H1 (cell line): ENCODE results near the gene IQSEC3. TPM values are rescaled to one million over a fixed set of nuclear protein-coding genes. Genes with fewer than 3 reads are reported as not detected.
"Not testable (repeated sequence)": the region's sequence is repeated elsewhere in the genome, so short reads cannot be mapped to it uniquely, and the experiment has no call there.

Experiments used
- CTCF ChIA-PET: fragments of 300-600 bp; sonication (Branson Sonifier 250); formaldehyde crosslinking; loops from one replicate; lab custom pipeline; 2021; ENCODE audit not compliant: partially characterized antibody; lab: Charles Lee
- POLR2A ChIA-PET: fragments of 300-600 bp; sonication (Branson Sonifier 250); formaldehyde crosslinking; loops from one replicate; lab custom pipeline; 2021; ENCODE audit warnings: inconsistent platforms; ENCODE audit not compliant: partially characterized antibody; lab: Charles Lee
- DNase-seq, 2 experiments: peaks; one replicate each; pipeline versions ENCODE4 v3.0.0 to v3.0.0-alpha.2; 2010 to 2022; ENCODE audit warnings: low spot score in 2 of 2, low read depth in 1 of 2, mixed read lengths in 1 of 2
- FAIRE-seq: peaks from 2 replicates; lab custom pipeline; 2011; peaks lifted over from hg19 to GRCh38; lab: Jason Lieb, UNC
- H2AFZ ChIP-seq: 2 replicates; pipeline ENCODE4 v1.8.1; 2012; ENCODE audit warnings: low read length, inconsistent platforms
- H2AK5ac ChIP-seq: 2 replicates; pipeline ENCODE4 v1.6.1; 2013; ENCODE audit warnings: low read depth, low read length
- H2BK120ac ChIP-seq: replicated peaks from 2 replicates; pipeline ENCODE3; 2013; ENCODE audit warnings: low read depth, low read length, inconsistent platforms
- H2BK12ac ChIP-seq: 2 replicates; pipeline ENCODE4 v1.6.1; 2013; ENCODE audit warnings: low read depth, low read length
- H2BK15ac ChIP-seq: 2 replicates; pipeline ENCODE4 v1.6.1; 2013; ENCODE audit warnings: low read length
- H2BK20ac ChIP-seq: 2 replicates; pipeline ENCODE4 v1.6.1; 2013; ENCODE audit warnings: low read length
- H2BK5ac ChIP-seq: 2 replicates; pipeline ENCODE4 v1.6.1; 2013; ENCODE audit warnings: low read depth, low read length
- H3K14ac ChIP-seq: 2 replicates; pipeline ENCODE4 v1.6.1; 2013; ENCODE audit warnings: inconsistent platforms; ENCODE audit not compliant: insufficient read length
- H3K18ac ChIP-seq: 2 replicates; pipeline ENCODE4 v1.6.1; 2013; ENCODE audit warnings: low read length; ENCODE audit errors: extremely low read depth
- H3K23ac ChIP-seq: 2 replicates; pipeline ENCODE4 v1.6.1; 2013; ENCODE audit warnings: inconsistent platforms; ENCODE audit not compliant: insufficient read length
- H3K23me2 ChIP-seq: 2 replicates; pipeline ENCODE4 v1.6.1; 2013; ENCODE audit warnings: low read depth, low read length
- H3K27ac ChIP-seq: 2 replicates; pipeline ENCODE4 v1.6.1; 2011; ENCODE audit warnings: low read depth, low read length, inconsistent platforms
- H3K27me3 ChIP-seq, 4 experiments: replicated peaks in 1 of 4; 1 replicate in 1 of 4; 2 replicates in 3 of 4; pipeline versions ENCODE4 v1.6.1 to v1.8.1; 2011 to 2013; ENCODE audit warnings: low read length in 3 of 4, mild to moderate bottlenecking in 3 of 4, inconsistent platforms in 2 of 4, mixed read lengths in 2 of 4, moderate library complexity in 1 of 4; ENCODE audit not compliant: control insufficient read depth in 3 of 4, insufficient read depth in 3 of 4; ENCODE audit errors: extremely low read depth in 1 of 4
- H3K36me3 ChIP-seq, 4 experiments: 2 replicates each; pipeline versions ENCODE4 v1.6.1 to v1.8.1; 2011 to 2013; ENCODE audit warnings: mild to moderate bottlenecking in 4 of 4, low read length in 3 of 4, moderate library complexity in 2 of 4, control low read depth in 1 of 4, inconsistent platforms in 1 of 4; ENCODE audit not compliant: insufficient read depth in 4 of 4, control insufficient read depth in 2 of 4
- H3K4ac ChIP-seq: replicated peaks from 2 replicates; pipeline ENCODE3; 2013; ENCODE audit warnings: low read length, low read depth, mixed read lengths, inconsistent platforms; ENCODE audit not compliant: insufficient read length
- H3K4me1 ChIP-seq, 4 experiments: replicated peaks in 1 of 4; 1 replicate in 1 of 4; 2 replicates in 3 of 4; pipeline versions ENCODE4 v1.6.1 to v1.8.1; 2011 to 2013; ENCODE audit warnings: low read length in 3 of 4, inconsistent platforms in 2 of 4, mixed read lengths in 1 of 4; ENCODE audit not compliant: insufficient read depth in 4 of 4, control insufficient read depth in 3 of 4
- H3K4me2 ChIP-seq, 2 experiments: 2 replicates each; pipeline versions ENCODE4 v1.6.1 to v1.8.1; 2011 to 2013; ENCODE audit warnings: low read depth in 2 of 2, low read length in 2 of 2, control low read depth in 1 of 2, inconsistent platforms in 1 of 2, mild to moderate bottlenecking in 1 of 2; ENCODE audit not compliant: insufficient read depth in 1 of 2
- H3K4me3 ChIP-seq, 4 experiments: fragments of 200-600, 300-600 bp in 1 of 4; sonication (generic), shearing (Covaris generic), sonication (Bioruptor Twin) in 1 of 4; 2 replicates each; pipeline versions ENCODE4 v1.5.1 to v1.8.1; 2011 to 2016; ENCODE audit warnings: low read length in 4 of 4, low read depth in 3 of 4, control low read depth in 2 of 4, inconsistent platforms in 2 of 4, mild to moderate bottlenecking in 2 of 4, mixed read lengths in 1 of 4, moderate library complexity in 1 of 4; ENCODE audit not compliant: insufficient read depth in 2 of 4; ENCODE audit errors: extremely low read depth in 1 of 4
- H3K56ac ChIP-seq: replicated peaks from 2 replicates; pipeline ENCODE3; 2013; ENCODE audit warnings: low read depth, mild to moderate bottlenecking, mixed read lengths, low read length, inconsistent platforms; ENCODE audit not compliant: insufficient read length
- H3K79me1 ChIP-seq: 2 replicates; pipeline ENCODE4 v1.6.1; 2013; ENCODE audit warnings: low read depth, low read length, control low read depth
- H3K79me2 ChIP-seq, 2 experiments: 2 replicates each; pipeline versions ENCODE4 v1.6.1 to v1.8.1; 2012 to 2013; ENCODE audit warnings: low read length in 2 of 2, mild to moderate bottlenecking in 2 of 2, inconsistent platforms in 1 of 2; ENCODE audit not compliant: insufficient read depth in 2 of 2, control insufficient read depth in 1 of 2
- H3K9ac ChIP-seq, 4 experiments: replicated peaks in 1 of 4; 1 replicate in 1 of 4; 2 replicates in 3 of 4; pipeline versions ENCODE4 v1.6.1 to v1.8.1; 2011 to 2013; ENCODE audit warnings: low read depth in 3 of 4, low read length in 3 of 4, control low read depth in 2 of 4, mild to moderate bottlenecking in 2 of 4, moderate library complexity in 2 of 4, inconsistent platforms in 1 of 4; ENCODE audit errors: extremely low read depth in 1 of 4
- H3K9me3 ChIP-seq, 2 experiments: 2 replicates each; pipeline versions ENCODE4 v1.6.1 to v1.8.1; 2012 to 2013; ENCODE audit warnings: mild to moderate bottlenecking in 2 of 2, moderate library complexity in 2 of 2, control low read depth in 1 of 2, inconsistent platforms in 1 of 2, low read depth in 1 of 2, low read length in 1 of 2, mixed read lengths in 1 of 2; ENCODE audit not compliant: insufficient read depth in 2 of 2
- H4K20me1 ChIP-seq, 2 experiments: replicated peaks in 1 of 2; 2 replicates each; pipeline versions ENCODE3 to v1.8.1; 2011 to 2013; ENCODE audit warnings: inconsistent platforms in 2 of 2, low read length in 2 of 2, mild to moderate bottlenecking in 1 of 2; ENCODE audit not compliant: insufficient read depth in 2 of 2, control insufficient read depth in 1 of 2
- H4K5ac ChIP-seq: 2 replicates; pipeline ENCODE4 v1.6.1; 2013; ENCODE audit warnings: low read length, low read depth, mixed read lengths, inconsistent platforms; ENCODE audit not compliant: insufficient read length
- H4K8ac ChIP-seq: 2 replicates; pipeline ENCODE4 v1.8.0; 2013; ENCODE audit warnings: mild to moderate bottlenecking, moderate library complexity, low read length, inconsistent platforms; ENCODE audit not compliant: insufficient read depth; ENCODE audit errors: extremely low read depth
- H4K91ac ChIP-seq: replicated peaks from 2 replicates; pipeline ENCODE3; 2013; ENCODE audit warnings: low read length, mixed read lengths, inconsistent platforms; ENCODE audit not compliant: insufficient read length
- WGBS, 2 experiments: shearing (Covaris generic) in 1 of 2; methylation state at CpG; one replicate each; pipeline versions ENCODE4 v1.1.6 to v1.1.7; 2013 to 2015; ENCODE audit warnings: low lambda C conversion rate in 2 of 2, mixed read lengths in 2 of 2, inconsistent platforms in 1 of 2, low coverage in 1 of 2, missing lambda C conversion rate in 1 of 2; ENCODE audit not compliant: insufficient replicate concordance in 2 of 2, insufficient coverage in 1 of 2, insufficient read length in 1 of 2; ENCODE audit errors: extremely low coverage in 1 of 2, missing lambda C conversion rate in 1 of 2; 5-methylcytosine and 5-hydroxymethylcytosine counted together
- polyA plus RNA-seq, 7 experiments: library from polyadenylated mRNA; depleted of rRNA in 3 of 7; stranded (reverse) in 5 of 7; unstranded in 2 of 7; fragments of >200 nt in 5 of 7; fragments of 200-250 nt in 2 of 7; gene quantifications; 1 replicate in 5 of 7; 2 replicates in 1 of 7; 4 replicates in 1 of 7; pipeline versions ENCODE4 v1.2.1 to v1.2.3, GENCODE V29; 2011 to 2013; ENCODE audit warnings: missing spikeins in 2 of 7, mixed read lengths in 2 of 7
- total RNA-seq: library from RNA; stranded (reverse); fragmentation: NEBNext Ultra II Directional; extraction: Animal tissue kit (Norgen Biotek cat#: 25700); gene quantifications from 2 replicates; pipeline ENCODE4 v1.2.1, GENCODE V29; 2021

The IQSEC3 gene
- total and polyA plus RNA-seq, 2 of the 8 experiments (the other 6 are each of a cell fraction or from before 2014, with no cell fraction given) = 1.2 to 3.1 TPM

DNA sequence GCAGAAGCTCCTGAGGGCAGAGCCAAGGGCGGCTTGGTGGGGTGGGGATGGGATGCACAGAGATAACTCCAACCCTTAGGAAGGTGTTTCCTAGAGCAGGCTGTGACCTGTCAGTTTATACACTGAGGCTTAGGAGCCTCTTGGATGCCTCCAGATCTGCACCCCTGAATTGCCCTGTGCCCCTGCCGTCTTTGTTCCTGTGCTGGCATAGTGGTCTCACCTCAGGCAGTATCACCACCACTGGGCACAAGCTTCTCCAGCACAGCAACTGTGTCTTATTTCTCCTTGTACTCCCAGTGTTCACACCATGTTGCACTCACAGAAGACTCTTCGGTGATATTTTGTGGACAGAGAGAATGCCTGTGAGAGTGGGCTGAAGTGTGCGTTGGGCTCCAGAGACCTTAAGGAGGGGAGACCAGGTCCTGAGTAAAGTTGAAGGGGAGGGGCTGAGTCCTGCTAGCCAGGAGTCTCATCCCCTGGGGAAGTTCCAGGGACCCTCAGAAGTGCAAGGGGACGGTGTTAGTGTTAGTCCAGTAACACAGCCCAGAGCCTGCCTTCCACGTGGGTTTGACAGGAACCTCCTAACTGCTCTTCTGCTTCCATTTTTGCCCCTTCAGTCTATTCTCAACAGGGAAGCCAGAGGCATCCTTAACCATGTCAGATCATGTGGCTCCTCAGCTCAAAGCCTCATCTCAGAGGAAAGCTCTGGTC is 26.9 kb upstream of the IQSEC3 start:
- H4K8ac ChIP-seq, H4K91ac ChIP-seq, H3K4me3 ChIP-seq, H4K5ac ChIP-seq, H3K27me3 ChIP-seq, H3K36me3 ChIP-seq, H2AK5ac ChIP-seq, H3K79me1 ChIP-seq, H3K14ac ChIP-seq, CTCF ChIA-PET, H2BK120ac ChIP-seq, POLR2A ChIA-PET, H3K9ac ChIP-seq, H3K27ac ChIP-seq, H2BK12ac ChIP-seq, H3K4me1 ChIP-seq, H3K79me2 ChIP-seq, H3K23ac ChIP-seq, H3K56ac ChIP-seq, FAIRE-seq, H2AFZ ChIP-seq, H3K23me2 ChIP-seq, H3K18ac ChIP-seq, H4K20me1 ChIP-seq, H3K4me2 ChIP-seq, H2BK5ac ChIP-seq, H2BK15ac ChIP-seq, H3K9me3 ChIP-seq, H3K4ac ChIP-seq, H2BK20ac ChIP-seq: not testable (repeated sequence)
- peak in 1 of 2 experiments; percentile 42 for DNase-seq
- WGBS, 2 experiments = 79% methylated on average over 5 of the region's 6 CpGs; no CpG with 5 or more reads in 1 of the 2 experiments

DNA sequence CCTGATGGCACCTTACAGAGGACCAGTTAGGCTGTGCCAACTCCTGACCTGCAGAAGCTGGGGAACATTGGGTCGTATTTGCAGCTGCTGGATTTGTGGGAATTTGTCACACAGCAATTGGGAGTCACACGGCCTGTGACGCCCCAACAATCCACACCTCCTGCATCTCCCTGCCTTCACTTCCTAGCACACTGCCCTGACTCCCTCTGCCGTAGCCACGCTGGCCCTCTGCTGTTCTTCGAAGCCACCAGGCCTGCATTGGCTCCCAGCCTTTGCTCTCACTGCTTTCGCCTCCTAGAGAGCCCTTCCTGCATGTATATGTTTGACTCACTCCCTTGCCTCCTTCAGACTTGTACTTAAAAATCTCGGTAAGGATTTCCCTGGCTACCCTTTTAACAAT is 22.2 kb upstream of the IQSEC3 start:
- H3K18ac ChIP-seq, H4K5ac ChIP-seq, H2BK5ac ChIP-seq, H3K4me3 ChIP-seq, H2BK15ac ChIP-seq, H4K8ac ChIP-seq, H3K23me2 ChIP-seq, H3K27me3 ChIP-seq, CTCF ChIA-PET, H3K36me3 ChIP-seq, H3K9me3 ChIP-seq, H3K79me2 ChIP-seq, H3K27ac ChIP-seq, H3K9ac ChIP-seq, H4K20me1 ChIP-seq, H2BK20ac ChIP-seq, POLR2A ChIA-PET, H3K4ac ChIP-seq, H3K4me2 ChIP-seq, H3K23ac ChIP-seq, FAIRE-seq, H3K79me1 ChIP-seq, H3K4me1 ChIP-seq, H4K91ac ChIP-seq, H2BK120ac ChIP-seq, H3K56ac ChIP-seq, DNase-seq, H2AFZ ChIP-seq, H3K14ac ChIP-seq, H2BK12ac ChIP-seq, H2AK5ac ChIP-seq: not testable (repeated sequence)
- 79% methylated on average over 4 of the region's 8 CpGs; no CpG with 5 or more reads in 1 of the 2 experiments for WGBS, 2 experiments
